Measurements from ENCODE around the gene HUS1.

Gene HUS1

DNA sequence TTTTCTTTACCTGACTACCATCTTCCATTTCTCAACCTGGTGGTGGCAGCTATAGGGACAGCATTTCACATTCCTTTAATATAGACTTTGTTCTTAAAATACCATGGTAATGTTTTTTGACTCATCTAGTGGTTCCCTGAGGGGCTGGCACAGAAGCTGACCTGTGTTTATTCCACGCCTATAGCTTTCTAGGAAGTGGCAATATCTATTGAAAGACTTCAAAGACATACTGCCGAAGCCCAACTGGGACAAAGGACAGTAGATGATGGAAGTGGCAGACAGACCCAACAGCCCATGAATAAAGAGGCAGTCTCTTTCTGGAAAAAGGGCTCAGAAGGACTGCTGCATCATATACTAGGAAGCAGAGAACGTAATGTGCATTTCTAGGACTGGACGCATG lies 38.3 kb upstream of the HUS1 start:
- Histone ChIP-seq H3K79me2 (ENCODE audit: insufficient read depth, low read length) (no peaks in the 10 kb centered on the region), H3K27ac (ENCODE audit: low read length) (no peak overlapping the region), H3K9ac (ENCODE audit: low read depth, low read length) (no peak overlapping the region), H3K4me2 (ENCODE audit: insufficient read depth, low read length) (no peak overlapping the region), H2AFZ (ENCODE audit: low read depth, low read length) (no peak overlapping the region), H3K4me3 (ENCODE audit: low read depth in 1 of 2, low read length in 2 of 2) (no peak overlapping the region), H3K9me3 (ENCODE audit: insufficient read depth, low read length, severe bottlenecking) (no peaks in the 10 kb centered on the region), H3K36me3 (ENCODE audit: insufficient read depth, low read length) (no peaks in the 10 kb centered on the region), H3K4me1 (ENCODE audit: insufficient read depth, low read length) (no peaks in the 10 kb centered on the region), H3K27me3 (ENCODE audit: insufficient read depth, low read length, poor library complexity) (no peaks in the 10 kb centered on the region), H4K20me1 (ENCODE audit: insufficient read depth, low read length) (no peaks in the 10 kb centered on the region)
- ATAC-seq (ENCODE audit: insufficient read depth, low read depth) (no peak), DNase-seq (no peak)
- no peak for TF ChIP-seq EZH2 (IDR thresholded peaks at IDR 0.05; ENCODE audit: borderline replicate concordance, low read depth, low read length, severe bottlenecking)
- TF ChIP-seq, protein P1, sequence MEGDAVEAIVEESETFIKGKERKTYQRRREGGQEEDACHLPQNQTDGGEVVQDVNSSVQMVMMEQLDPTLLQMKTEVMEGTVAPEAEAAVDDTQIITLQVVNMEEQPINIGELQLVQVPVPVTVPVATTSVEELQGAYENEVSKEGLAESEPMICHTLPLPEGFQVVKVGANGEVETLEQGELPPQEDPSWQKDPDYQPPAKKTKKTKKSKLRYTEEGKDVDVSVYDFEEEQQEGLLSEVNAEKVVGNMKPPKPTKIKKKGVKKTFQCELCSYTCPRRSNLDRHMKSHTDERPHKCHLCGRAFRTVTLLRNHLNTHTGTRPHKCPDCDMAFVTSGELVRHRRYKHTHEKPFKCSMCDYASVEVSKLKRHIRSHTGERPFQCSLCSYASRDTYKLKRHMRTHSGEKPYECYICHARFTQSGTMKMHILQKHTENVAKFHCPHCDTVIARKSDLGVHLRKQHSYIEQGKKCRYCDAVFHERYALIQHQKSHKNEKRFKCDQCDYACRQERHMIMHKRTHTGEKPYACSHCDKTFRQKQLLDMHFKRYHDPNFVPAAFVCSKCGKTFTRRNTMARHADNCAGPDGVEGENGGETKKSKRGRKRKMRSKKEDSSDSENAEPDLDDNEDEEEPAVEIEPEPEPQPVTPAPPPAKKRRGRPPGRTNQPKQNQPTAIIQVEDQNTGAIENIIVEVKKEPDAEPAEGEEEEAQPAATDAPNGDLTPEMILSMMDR (IDR thresholded peaks at IDR 0.05; ENCODE audit: borderline replicate concordance, extremely low read depth, low read length, poor library complexity, severe bottlenecking), result no peak

DNA sequence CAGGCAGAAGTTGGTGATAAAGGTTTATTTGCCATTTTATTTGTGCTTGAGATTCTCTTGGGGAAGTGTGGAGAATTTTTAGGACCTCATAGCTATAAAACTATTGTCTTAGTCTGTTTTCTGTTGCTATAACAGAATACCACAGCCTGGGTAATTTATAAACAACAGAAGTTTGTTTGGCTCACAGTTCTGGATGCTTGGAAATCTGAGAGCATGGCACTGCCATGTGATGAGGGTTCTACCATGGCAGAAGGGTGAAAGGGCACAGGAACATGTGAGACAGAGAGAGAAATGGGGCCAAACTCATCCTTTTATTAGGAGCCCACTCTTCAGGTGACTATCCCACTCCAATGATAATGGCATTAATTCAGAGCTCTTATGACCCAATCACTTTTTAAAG lies 37.2 kb upstream of the HUS1 start:
- Histone ChIP-seq H3K27me3 (ENCODE audit: insufficient read depth, low read length, poor library complexity) (no peaks in the 10 kb centered on the region), H4K20me1 (ENCODE audit: insufficient read depth, low read length) (no peaks in the 10 kb centered on the region), H2AFZ (ENCODE audit: low read depth, low read length) (no peak overlapping the region), H3K79me2 (ENCODE audit: insufficient read depth, low read length) (no peaks in the 10 kb centered on the region), H3K4me1 (ENCODE audit: insufficient read depth, low read length) (no peaks in the 10 kb centered on the region), H3K9ac (ENCODE audit: low read depth, low read length) (no peak overlapping the region), H3K36me3 (ENCODE audit: insufficient read depth, low read length) (no peaks in the 10 kb centered on the region), H3K4me2 (ENCODE audit: insufficient read depth, low read length) (no peak overlapping the region), H3K9me3 (ENCODE audit: insufficient read depth, low read length, severe bottlenecking) (no peaks in the 10 kb centered on the region), H3K4me3 (ENCODE audit: low read depth in 1 of 2, low read length in 2 of 2) (no peak overlapping the region), H3K27ac (ENCODE audit: low read length) (no peak overlapping the region)
- TF ChIP-seq, protein P1 (IDR thresholded peaks at IDR 0.05; ENCODE audit: borderline replicate concordance, extremely low read depth, low read length, poor library complexity, severe bottlenecking), result no peak
- TF ChIP-seq EZH2 (IDR thresholded peaks at IDR 0.05; ENCODE audit: borderline replicate concordance, low read depth, low read length, severe bottlenecking), result no peak
- no peak for DNase-seq
- no peak for ATAC-seq (ENCODE audit: insufficient read depth, low read depth)

DNA sequence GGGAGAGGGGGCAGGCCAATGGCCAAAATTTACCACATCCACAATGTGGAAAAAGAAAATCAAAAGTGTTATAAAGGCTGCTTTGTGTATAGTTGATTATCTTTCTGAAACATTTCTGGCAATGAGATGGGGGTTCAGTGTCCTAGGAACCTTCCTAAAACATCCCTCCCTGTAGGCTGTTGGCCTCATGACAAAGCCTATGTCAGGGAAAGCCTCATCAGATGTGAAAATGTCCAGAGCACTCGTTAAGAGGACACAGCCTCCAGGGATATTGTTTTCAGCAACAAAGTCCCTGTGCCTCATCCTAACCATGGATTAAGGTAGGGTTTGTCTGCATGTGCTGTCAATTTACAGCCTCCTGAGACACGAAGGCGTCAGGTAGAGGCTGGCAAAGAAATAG lies 32.5 kb upstream of the HUS1 start:
- Histone ChIP-seq H4K20me1 (ENCODE audit: insufficient read depth, low read length) (no peaks in the 10 kb centered on the region), H3K9ac (ENCODE audit: low read depth, low read length) (no peak overlapping the region), H3K36me3 (ENCODE audit: insufficient read depth, low read length) (no peaks in the 10 kb centered on the region), H3K27me3 (ENCODE audit: insufficient read depth, low read length, poor library complexity) (no peaks in the 10 kb centered on the region), H3K9me3 (ENCODE audit: insufficient read depth, low read length, severe bottlenecking) (peaks cover 3% of the 10 kb centered on the region), H2AFZ (ENCODE audit: low read depth, low read length) (no peak overlapping the region), H3K4me2 (ENCODE audit: insufficient read depth, low read length) (no peak overlapping the region), H3K79me2 (ENCODE audit: insufficient read depth, low read length) (no peaks in the 10 kb centered on the region), H3K4me3 (ENCODE audit: low read depth in 1 of 2, low read length in 2 of 2) (no peak overlapping the region), H3K27ac (ENCODE audit: low read length) (no peak overlapping the region), H3K4me1 (ENCODE audit: insufficient read depth, low read length) (no peaks in the 10 kb centered on the region)
- TF ChIP-seq, protein P1 (IDR thresholded peaks at IDR 0.05; ENCODE audit: borderline replicate concordance, extremely low read depth, low read length, poor library complexity, severe bottlenecking), result no peak
- no peak for TF ChIP-seq EZH2 (IDR thresholded peaks at IDR 0.05; ENCODE audit: borderline replicate concordance, low read depth, low read length, severe bottlenecking)
- DNase-seq (no peak), ATAC-seq (ENCODE audit: insufficient read depth, low read depth) (no peak)

DNA sequence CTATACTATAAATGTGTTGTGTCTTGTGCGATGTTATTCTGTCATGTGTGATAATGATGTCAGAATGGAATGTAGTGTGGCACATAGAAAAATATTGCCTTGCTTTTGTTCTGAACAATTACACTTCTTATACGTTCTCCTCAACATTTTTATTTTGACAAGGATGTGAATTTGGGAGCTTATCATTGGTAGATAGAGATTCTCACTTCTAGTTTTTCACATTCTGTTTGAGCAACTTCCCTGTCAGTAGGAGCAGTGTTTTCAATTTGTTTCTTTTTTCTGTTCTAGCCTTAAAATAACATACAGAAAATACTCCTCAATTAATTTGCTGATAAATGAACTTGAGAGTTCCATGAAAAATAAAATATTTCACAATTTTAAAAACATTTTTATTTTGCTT lies 31.9 kb upstream of the HUS1 start:
- ATAC-seq (ENCODE audit: insufficient read depth, low read depth) (no peak), DNase-seq (no peak)

More for the DNA sequence above, 31.9 kb upstream of the HUS1 start:
- TF ChIP-seq, protein P1 (IDR thresholded peaks at IDR 0.05; ENCODE audit: borderline replicate concordance, extremely low read depth, low read length, poor library complexity, severe bottlenecking), result no peak
- no peak for TF ChIP-seq EZH2 (IDR thresholded peaks at IDR 0.05; ENCODE audit: borderline replicate concordance, low read depth, low read length, severe bottlenecking)
- H3K9me3 ChIP-seq (ENCODE audit: insufficient read depth, low read length, severe bottlenecking), result peaks cover 3% of the 10 kb centered on the region
- no peaks in the 10 kb centered on the region for H3K4me1 ChIP-seq (ENCODE audit: insufficient read depth, low read length)
- no peak overlapping the region for H3K27ac ChIP-seq (ENCODE audit: low read length)
- H3K79me2 ChIP-seq (ENCODE audit: insufficient read depth, low read length), result no peaks in the 10 kb centered on the region
- no peaks in the 10 kb centered on the region for H3K36me3 ChIP-seq (ENCODE audit: insufficient read depth, low read length)
- H3K4me3 ChIP-seq (ENCODE audit: low read depth in 1 of 2, low read length in 2 of 2), result no peak overlapping the region
- no peak overlapping the region for H3K9ac ChIP-seq (ENCODE audit: low read depth, low read length)
- H3K4me2 ChIP-seq (ENCODE audit: insufficient read depth, low read length), result no peak overlapping the region
- H3K27me3 ChIP-seq (ENCODE audit: insufficient read depth, low read length, poor library complexity), result no peaks in the 10 kb centered on the region
- no peak overlapping the region for H2AFZ ChIP-seq (ENCODE audit: low read depth, low read length)
- H4K20me1 ChIP-seq (ENCODE audit: insufficient read depth, low read length), result no peaks in the 10 kb centered on the region

Measured in DND-41 (cell line).